DND-41 (cell line): ENCODE measurements around the gene KRTAP9-7.
"Not testable (repeated sequence)": the region's sequence is repeated elsewhere in the genome, so short reads cannot be mapped to it uniquely, and the experiment has no call there.

Source experiments
- ATAC-seq: fragments of 200-7000 bp; cut with Tn5 transposase; 3 replicates; pipeline ENCODE4 v1.9.1; 2021; ENCODE audit warnings: low read depth; ENCODE audit not compliant: insufficient read depth
- DNase-seq: peaks from one replicate; pipeline ENCODE4 v3.0.0-alpha.2; 2020
- H2AFZ ChIP-seq: 2 replicates; pipeline ENCODE4 v1.6.0; 2012; ENCODE audit warnings: low read depth, low read length
- H3K27ac ChIP-seq: 2 replicates; pipeline ENCODE4 v1.5.1; 2012; ENCODE audit warnings: low read length, inconsistent platforms
- H3K27me3 ChIP-seq: fragments of 200-600 bp; sonication (generic); 2 replicates; pipeline ENCODE4 v1.6.0; 2012; ENCODE audit warnings: low read length, mild to moderate bottlenecking, inconsistent platforms; ENCODE audit not compliant: insufficient read depth, poor library complexity
- H3K36me3 ChIP-seq: 2 replicates; pipeline ENCODE4 v1.5.1; 2012; ENCODE audit warnings: low read length, inconsistent platforms; ENCODE audit not compliant: insufficient read depth
- H3K4me1 ChIP-seq: 2 replicates; pipeline ENCODE4 v1.5.1; 2012; ENCODE audit warnings: mild to moderate bottlenecking, low read length; ENCODE audit not compliant: insufficient read depth
- H3K4me2 ChIP-seq: 2 replicates; pipeline ENCODE4 v1.6.0; 2012; ENCODE audit warnings: mild to moderate bottlenecking, moderate library complexity, low read length, inconsistent platforms; ENCODE audit not compliant: insufficient read depth
- H3K4me3 ChIP-seq, 2 experiments: fragments of 200-600 bp in 1 of 2; shearing (Covaris generic) in 1 of 2; 2 replicates each; pipeline ENCODE4 v1.5.1; 2012 to 2016; ENCODE audit warnings: inconsistent platforms in 2 of 2, low read length in 2 of 2, mild to moderate bottlenecking in 2 of 2, low read depth in 1 of 2, moderate library complexity in 1 of 2
- H3K79me2 ChIP-seq: 2 replicates; pipeline ENCODE4 v1.6.0; 2012; ENCODE audit warnings: low read length, inconsistent platforms; ENCODE audit not compliant: insufficient read depth
- H3K9ac ChIP-seq: 2 replicates; pipeline ENCODE4 v1.6.0; 2012; ENCODE audit warnings: low read depth, mild to moderate bottlenecking, inconsistent platforms, low read length, moderate library complexity
- H3K9me3 ChIP-seq: 2 replicates; pipeline ENCODE4 v1.5.1; 2012; ENCODE audit warnings: low read length, moderate library complexity, mild to moderate bottlenecking, inconsistent platforms; ENCODE audit not compliant: insufficient read depth, severe bottlenecking
- H4K20me1 ChIP-seq: 2 replicates; pipeline ENCODE4 v1.6.0; 2012; ENCODE audit warnings: low read length; ENCODE audit not compliant: insufficient read depth
- CTCF ChIP-seq: IDR thresholded peaks from 2 replicates; pipeline ENCODE4 v1.5.1; 2012; ENCODE audit warnings: borderline replicate concordance, low read length, moderate library complexity, mild to moderate bottlenecking; ENCODE audit not compliant: poor library complexity, severe bottlenecking; ENCODE audit errors: extremely low read depth
- EZH2 ChIP-seq: IDR thresholded peaks from 3 replicates; pipeline ENCODE4 v1.6.1; 2012; ENCODE audit warnings: borderline replicate concordance, low read depth, mild to moderate bottlenecking, moderate library complexity, low read length, inconsistent platforms; ENCODE audit not compliant: severe bottlenecking

KRTAP9-7 gene

GRCh38 chr17:41251261-41251660 lies 24.2 kb upstream of the KRTAP9-7 start:
- Histone ChIP-seq H3K27me3 (peaks cover 6% of the 10 kb centered on the region), H3K4me2 (no peak overlapping the region), H4K20me1 (no peaks in the 10 kb centered on the region), H2AFZ (no peak overlapping the region), H3K9me3 (no peaks in the 10 kb centered on the region), H3K4me3 (no peak overlapping the region), H3K36me3 (no peaks in the 10 kb centered on the region), H3K4me1 (no peaks in the 10 kb centered on the region), H3K9ac (no peak overlapping the region), H3K79me2 (no peaks in the 10 kb centered on the region), H3K27ac (no peak overlapping the region)
- TF ChIP-seq EZH2 = no peak
- no peak for TF ChIP-seq CTCF
- DNase-seq = no peak
- no peak for ATAC-seq

GRCh38 chr17:41254861-41255260 lies 20.6 kb upstream of the KRTAP9-7 start:
- H3K4me3 ChIP-seq = no peak overlapping the region
- no peak overlapping the region for H3K4me2 ChIP-seq
- no peaks in the 10 kb centered on the region for H3K4me1 ChIP-seq
- ATAC-seq = no peak
- H3K79me2 ChIP-seq = no peaks in the 10 kb centered on the region
- no peaks in the 10 kb centered on the region for H3K9me3 ChIP-seq
- H3K9ac ChIP-seq = no peak overlapping the region
- no peak for DNase-seq
- no peak overlapping the region for H3K27ac ChIP-seq
- TF ChIP-seq CTCF = no peak
- TF ChIP-seq EZH2 = no peak
- no peaks in the 10 kb centered on the region for H3K36me3 ChIP-seq
- H3K27me3 ChIP-seq = peaks cover 6% of the 10 kb centered on the region
- no peak overlapping the region for H2AFZ ChIP-seq
- no peaks in the 10 kb centered on the region for H4K20me1 ChIP-seq

GRCh38 chr17:41255381-41256290 lies 19.9 kb upstream of the KRTAP9-7 start, which contains the start of gene KRTAP9-9:
Gene KRTAP9-9 (plus strand): TSS chr17:41255384.
- H3K9ac ChIP-seq, ATAC-seq, H3K4me2 ChIP-seq, H3K27ac ChIP-seq, H2AFZ ChIP-seq, H3K4me3 ChIP-seq, H4K20me1 ChIP-seq, H3K79me2 ChIP-seq, DNase-seq, H3K4me1 ChIP-seq, H3K27me3 ChIP-seq, H3K36me3 ChIP-seq, H3K9me3 ChIP-seq: not testable (repeated sequence)

DNA sequence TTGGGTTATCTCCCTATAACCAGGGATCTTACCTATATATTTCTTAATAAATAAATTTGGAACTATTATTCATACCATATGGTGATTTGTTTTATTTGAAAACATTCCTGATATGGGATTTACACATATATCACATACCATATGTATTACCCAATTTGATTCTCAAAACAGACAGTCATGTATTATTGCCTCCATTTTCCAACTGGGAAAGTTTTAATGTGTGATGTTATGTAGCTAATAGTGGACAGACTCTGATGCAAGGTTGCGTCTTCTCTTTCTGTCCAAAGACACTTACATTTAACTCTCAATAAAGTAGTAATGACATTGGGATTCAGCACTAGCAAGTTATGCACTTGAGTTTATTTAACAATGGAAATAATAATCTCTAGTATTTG lies 19.2 kb upstream of the KRTAP9-7 start:
- no peak overlapping the region for H2AFZ ChIP-seq
- H4K20me1 ChIP-seq = no peaks in the 10 kb centered on the region
- H3K36me3 ChIP-seq = no peaks in the 10 kb centered on the region
- no peak overlapping the region for H3K9ac ChIP-seq
- no peak for ATAC-seq
- no peak for DNase-seq
- H3K27ac ChIP-seq = no peak overlapping the region
- no peak overlapping the region for H3K4me2 ChIP-seq
- no peaks in the 10 kb centered on the region for H3K4me1 ChIP-seq
- H3K4me3 ChIP-seq = no peak overlapping the region
- H3K9me3 ChIP-seq = no peaks in the 10 kb centered on the region
- H3K27me3 ChIP-seq = peaks cover 6% of the 10 kb centered on the region
- TF ChIP-seq CTCF (no peak), EZH2 (no peak)
- no peaks in the 10 kb centered on the region for H3K79me2 ChIP-seq
